H54 (cell line): ENCODE measurements around the gene POLR1B.
A peak's percentile ranks its signal among the peaks of the same experiment; 100 is the strongest.
"Not testable (repeated sequence)": the region's sequence is repeated elsewhere in the genome, so short reads cannot be mapped to it uniquely, and the experiment has no call there.

ENCODE experiments used
- DNase-seq: peaks from one replicate; pipeline ENCODE4 v3.0.0; 2011; ENCODE audit warnings: low spot score, mixed read lengths; ENCODE audit not compliant: insufficient read length
- FAIRE-seq: peaks from 3 replicates; lab custom pipeline; 2011; peaks lifted over from hg19 to GRCh38; lab: Jason Lieb, UNC
- POLR2A ChIP-seq: IDR thresholded peaks from 2 replicates; pipeline ENCODE4 v1.6.1; 2011; ENCODE audit warnings: low read depth, mild to moderate bottlenecking, low read length

POLR1B gene, protein sequence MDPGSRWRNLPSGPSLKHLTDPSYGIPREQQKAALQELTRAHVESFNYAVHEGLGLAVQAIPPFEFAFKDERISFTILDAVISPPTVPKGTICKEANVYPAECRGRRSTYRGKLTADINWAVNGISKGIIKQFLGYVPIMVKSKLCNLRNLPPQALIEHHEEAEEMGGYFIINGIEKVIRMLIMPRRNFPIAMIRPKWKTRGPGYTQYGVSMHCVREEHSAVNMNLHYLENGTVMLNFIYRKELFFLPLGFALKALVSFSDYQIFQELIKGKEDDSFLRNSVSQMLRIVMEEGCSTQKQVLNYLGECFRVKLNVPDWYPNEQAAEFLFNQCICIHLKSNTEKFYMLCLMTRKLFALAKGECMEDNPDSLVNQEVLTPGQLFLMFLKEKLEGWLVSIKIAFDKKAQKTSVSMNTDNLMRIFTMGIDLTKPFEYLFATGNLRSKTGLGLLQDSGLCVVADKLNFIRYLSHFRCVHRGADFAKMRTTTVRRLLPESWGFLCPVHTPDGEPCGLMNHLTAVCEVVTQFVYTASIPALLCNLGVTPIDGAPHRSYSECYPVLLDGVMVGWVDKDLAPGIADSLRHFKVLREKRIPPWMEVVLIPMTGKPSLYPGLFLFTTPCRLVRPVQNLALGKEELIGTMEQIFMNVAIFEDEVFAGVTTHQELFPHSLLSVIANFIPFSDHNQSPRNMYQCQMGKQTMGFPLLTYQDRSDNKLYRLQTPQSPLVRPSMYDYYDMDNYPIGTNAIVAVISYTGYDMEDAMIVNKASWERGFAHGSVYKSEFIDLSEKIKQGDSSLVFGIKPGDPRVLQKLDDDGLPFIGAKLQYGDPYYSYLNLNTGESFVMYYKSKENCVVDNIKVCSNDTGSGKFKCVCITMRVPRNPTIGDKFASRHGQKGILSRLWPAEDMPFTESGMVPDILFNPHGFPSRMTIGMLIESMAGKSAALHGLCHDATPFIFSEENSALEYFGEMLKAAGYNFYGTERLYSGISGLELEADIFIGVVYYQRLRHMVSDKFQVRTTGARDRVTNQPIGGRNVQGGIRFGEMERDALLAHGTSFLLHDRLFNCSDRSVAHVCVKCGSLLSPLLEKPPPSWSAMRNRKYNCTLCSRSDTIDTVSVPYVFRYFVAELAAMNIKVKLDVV

DNA sequence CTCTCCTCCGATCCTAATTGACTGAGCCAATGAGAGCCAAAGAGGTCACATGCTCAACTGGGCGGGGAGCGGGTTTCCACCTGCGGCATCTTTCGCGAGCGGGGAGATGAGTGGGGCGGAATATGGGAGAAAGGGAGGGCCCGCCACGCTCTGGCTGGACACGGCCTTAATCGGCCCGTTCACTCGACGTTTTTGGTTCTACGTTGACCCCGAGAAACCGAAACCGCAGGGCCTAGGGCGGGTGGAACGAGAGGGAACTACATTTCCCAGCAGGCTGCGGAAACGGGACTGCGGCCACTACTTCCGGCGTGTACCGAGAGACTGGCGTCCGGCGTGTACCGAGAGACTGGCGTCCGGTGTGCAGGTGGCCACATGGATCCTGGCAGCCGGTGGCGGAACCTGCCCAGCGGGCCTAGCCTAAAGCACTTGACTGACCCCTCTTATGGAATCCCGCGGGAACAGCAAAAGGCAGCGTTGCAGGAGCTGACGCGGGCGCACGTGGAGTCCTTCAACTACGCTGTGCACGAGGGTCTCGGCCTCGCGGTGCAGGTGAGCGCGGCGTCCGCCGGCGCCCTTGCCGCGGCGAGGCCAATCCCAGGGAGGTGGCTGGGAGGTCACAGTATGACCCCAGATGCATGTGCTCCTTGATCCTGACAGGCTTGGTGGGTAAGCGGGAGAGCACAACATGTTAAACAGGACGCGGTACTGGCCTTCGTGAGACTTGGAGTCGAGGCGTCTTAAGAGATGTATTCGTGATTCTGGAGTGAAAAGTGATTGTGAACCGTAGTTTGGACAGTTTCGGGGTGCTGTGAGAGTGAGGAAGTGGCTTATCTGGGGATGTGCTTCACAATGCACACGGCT lies at the start of gene POLR1B:
Gene POLR1B, plus strand, starts transcription at position 343 of the 861 bp plus-strand sequence. Its CDS starts 30 bp downstream, at position 373.
- FAIRE-seq (peak; percentile 90), DNase-seq (peak; percentile 81)
- TF ChIP-seq POLR2A = peak; percentile 68

DNA sequence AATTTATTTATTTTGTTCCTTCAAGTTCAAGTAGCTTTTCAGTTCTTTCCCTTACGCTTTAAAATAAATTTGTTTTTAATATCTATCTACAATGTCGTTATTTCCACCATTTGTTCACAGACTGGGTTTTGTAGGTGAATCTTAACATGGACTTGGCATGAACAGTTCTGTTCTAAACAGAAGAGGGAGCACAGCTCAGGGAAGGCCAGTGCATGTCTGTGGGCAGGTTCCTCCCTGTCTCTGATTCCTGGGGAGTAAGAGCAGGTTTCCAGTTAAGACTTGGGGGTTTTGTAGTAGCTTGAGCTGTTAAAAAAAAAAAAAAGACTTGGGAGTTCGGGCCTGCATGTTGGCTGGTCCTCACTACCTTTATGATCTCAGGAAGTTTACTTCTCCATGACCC lies 49.2 kb upstream of the POLR1B start:
- FAIRE-seq (no peak), DNase-seq (no peak)
- TF ChIP-seq POLR2A = no peak

DNA sequence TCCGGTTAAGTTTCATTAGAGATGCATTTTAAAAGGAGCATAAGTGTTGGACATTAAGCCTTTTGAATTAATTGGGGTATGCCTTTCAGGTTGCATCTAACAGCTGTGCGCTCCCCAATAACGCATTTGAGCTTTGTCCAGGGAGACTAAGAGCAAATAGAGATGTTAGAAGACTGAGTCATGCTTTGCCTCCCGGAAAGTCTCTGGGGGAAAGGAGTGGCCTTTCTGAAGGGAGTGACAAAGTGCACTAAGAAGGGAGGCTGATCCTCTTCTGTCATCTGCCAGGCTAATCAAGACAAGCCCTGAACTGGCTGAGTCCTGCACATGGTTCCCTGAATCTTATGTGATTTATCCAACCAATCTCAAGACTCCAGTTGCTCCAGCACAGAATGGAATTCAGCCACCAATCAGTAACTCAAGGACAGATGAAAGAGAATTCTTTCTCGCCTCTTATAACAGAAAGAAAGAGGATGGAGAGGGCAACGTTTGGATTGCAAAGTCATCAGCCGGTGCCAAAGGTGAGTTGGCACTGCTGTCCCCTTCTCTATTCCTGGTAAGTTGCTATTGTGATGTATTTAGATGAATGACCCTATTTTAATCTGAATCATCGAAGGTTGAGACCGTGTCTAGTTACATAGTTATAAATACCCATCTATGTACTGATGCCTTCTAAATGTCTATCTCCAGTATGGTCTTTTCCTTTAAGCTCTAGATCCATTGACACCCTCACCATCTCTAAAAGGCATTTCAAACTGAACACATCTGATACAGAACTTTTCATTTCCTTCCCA lies 48.2 kb upstream of the POLR1B start:
- TF ChIP-seq POLR2A = no peak
- peak; percentile 100 for FAIRE-seq
- peak; percentile 64 for DNase-seq

DNA sequence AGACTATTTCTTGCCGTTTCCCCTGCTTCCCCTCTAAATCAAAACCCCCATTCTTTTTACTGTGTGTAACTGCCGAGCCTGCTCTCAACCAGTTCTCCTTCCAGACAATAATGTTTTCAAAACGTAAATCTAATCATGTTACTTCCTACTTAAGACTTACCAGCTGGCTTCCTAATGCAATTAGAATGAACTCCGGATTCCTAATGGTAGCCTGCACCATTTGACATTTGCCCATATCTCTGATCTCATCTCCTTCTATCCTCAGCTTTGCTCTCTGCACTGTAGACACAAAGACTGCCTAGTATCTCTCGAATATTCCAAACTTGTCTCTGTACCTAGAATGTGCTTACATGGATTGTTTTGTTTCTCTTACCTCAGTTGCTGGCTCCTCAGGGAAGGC lies 47.4 kb upstream of the POLR1B start:
- DNase-seq = no peak
- TF ChIP-seq POLR2A = no peak
- peak; percentile 41 for FAIRE-seq

DNA sequence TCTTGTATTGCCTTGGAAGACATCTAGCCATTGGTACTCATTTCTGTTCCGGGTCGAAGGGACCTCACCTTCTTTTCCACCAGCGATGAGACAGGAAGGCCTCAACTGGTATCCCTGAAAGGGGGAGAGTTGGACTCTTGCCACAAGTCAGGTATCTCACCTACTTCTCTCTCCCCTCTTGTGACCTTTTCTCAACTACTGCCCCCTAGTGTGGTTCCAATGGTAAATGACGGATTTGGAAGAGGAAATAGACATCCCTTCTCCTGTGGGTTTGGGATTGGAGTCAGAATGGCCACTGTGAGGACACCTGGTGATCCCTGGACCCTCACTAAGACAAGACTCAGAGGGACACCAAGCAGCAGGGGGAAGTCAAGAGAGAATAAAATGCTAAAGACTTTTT lies 46.4 kb upstream of the POLR1B start:
- DNase-seq, FAIRE-seq: not testable (repeated sequence)

DNA sequence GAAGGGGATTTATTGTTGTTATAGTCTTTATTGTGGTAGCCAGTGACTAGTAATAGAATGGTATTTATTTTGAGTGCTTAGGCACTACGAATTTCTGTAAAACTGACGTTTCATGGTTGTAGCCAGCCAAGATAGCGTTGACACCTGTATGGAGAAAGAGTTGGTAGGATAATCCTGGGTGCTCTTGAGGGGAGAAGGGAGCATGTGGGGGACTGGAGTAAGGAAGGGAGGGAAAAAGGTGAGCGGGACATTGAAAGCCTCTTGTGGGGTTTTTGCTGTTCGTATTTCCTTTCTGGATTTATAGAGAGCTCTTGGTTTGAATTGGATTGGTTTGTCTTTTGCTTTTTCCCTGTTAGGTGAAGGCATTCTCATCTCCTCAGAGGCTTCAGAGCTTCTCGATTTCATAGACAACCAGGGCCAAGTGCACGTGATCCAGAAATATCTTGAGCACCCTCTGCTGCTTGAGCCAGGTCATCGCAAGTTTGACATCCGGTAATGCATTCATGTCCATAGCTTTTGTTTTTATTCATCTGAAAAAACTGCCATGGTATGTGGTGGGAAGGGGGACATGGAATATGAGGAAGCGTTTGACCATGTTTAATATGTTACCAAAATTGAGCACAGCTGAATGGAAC lies 41.3 kb upstream of the POLR1B start:
- FAIRE-seq, DNase-seq: not testable (repeated sequence)

DNA sequence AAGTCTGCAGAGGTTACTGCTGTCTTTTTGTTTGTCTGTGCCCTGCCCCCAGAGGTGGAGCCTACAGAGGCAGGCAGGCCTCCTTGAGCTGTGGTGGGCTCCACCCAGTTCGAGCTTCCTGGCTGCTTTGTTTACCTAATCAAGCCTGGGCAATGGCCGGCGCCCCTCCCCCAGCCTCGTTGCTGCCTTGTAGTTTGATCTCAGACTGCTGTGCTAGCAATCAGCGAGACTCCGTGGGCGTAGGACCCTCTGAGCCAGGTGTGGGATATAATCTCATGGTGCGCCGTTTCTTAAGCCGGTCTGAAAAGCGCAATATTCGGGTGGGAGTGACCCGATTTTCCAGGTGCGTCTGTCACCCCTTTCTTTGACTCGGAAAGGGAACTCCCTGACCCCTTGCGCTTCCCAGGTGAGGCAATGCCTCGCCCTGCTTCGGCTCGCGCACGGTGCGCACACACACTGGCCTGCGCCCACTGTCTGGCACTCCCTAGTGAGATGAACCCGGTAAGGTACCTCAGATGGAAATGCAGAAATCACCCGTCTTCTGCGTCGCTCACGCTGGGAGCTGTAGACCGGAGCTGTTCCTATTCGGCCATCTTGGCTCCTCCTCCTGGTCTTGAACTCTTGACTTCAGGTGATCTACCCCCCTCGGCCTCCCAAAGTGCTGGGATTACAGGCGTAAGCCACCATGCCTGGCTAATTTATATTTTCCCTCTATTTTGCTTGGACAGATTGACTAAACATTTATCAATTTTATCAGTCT lies 32.8 kb upstream of the POLR1B start:
- FAIRE-seq, DNase-seq: not testable (repeated sequence)

DNA sequence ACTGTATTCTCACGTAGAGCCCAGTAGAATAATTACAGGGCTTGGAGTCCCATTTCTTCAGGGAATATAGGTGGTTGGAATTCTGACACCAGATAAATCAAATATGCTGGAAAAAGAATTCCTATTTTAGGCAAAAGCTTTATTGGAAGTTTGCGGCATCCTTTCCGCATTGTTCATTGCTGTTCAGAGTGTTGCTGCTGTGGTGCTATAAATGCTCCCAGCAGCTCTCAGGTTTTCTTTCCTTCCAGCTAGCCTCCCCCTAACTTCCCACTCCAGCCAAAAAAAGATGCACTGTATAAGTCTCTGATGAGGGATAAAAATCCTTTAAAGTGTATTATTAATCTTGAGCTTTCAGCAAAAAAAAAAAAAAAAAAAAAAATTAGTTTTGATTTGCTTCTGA lies 25.5 kb upstream of the POLR1B start:
- no peak for TF ChIP-seq POLR2A
- FAIRE-seq (no peak), DNase-seq (no peak)

DNA sequence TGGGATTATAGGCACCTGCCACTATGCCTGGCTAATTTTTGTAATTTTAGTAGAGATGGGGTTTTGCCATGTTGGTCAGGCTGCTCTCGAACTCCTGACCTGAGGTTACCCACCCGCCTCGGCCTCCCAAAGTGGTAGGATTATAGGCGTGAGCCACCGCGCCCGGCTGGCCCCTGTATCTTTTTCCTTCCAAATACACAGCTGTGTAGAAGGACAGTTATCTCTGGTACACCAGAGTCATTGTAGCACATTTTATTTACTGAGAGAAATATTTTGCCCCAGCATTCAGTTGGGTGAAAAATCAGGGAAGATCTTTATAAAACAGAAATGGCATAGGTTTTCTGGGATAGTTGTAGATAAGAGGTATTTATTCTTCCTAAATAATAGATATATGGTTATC lies 23.5 kb upstream of the POLR1B start:
- FAIRE-seq = no peak
- no peak for TF ChIP-seq POLR2A
- DNase-seq = no peak

DNA sequence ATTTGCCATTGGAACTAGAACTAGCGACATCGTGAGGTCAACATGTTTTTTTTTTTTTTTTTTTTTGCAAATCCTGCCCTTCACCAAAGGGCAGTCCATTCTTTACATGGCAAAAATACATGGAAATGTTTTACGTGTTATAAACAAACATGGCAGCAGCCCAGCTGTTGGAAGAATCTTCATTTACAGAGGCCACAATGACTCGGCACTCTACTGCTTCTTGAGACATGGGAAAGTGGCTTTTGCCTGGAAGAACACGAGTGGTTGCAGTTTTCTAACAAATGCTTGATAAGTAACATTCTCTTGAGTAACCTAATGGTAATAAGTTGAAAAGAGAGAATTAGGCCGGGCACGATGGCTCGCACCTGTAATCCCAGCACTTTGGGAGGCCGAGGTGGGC lies 22.8 kb upstream of the POLR1B start:
- FAIRE-seq (no peak), DNase-seq (no peak)

DNA sequence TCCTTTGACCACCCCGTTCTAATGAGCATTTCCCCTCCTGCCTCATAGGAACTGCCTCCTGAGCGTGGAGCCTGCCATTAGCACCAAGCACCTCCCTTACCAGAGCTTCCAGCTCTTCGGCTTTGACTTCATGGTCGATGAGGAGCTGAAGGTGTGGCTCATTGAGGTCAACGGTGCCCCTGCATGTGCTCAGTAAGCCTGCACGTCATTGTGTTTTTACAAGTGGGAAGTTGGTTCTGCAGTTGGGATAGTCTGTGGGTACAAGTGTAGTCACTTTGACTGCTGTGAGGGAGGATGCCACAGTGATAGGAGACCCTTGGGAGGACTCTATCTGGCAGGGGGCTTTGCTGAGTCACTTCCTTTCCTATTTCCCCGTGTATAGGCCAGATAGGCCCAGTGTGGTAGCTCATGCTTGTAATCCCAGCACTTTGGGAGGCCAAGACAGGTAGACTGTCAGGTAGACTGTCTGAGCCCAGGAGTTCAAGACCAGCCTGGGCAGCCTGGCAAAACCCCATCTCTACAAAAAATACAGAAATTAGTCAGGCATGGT lies 22.0 kb upstream of the POLR1B start:
- no peak for FAIRE-seq
- TF ChIP-seq POLR2A = no peak
- DNase-seq = no peak

More for the DNA sequence above, 22.8 kb upstream of the POLR1B start:
- no peak for TF ChIP-seq POLR2A
